ENCODE data around the gene PSPN. TPM values are rescaled to one million over a fixed set of nuclear protein-coding genes. Genes with fewer than 3 reads are reported as not detected.

The PSPN gene
- total RNA-seq, 1 experiment from 2014 or later, result 1.9 TPM

DNA sequence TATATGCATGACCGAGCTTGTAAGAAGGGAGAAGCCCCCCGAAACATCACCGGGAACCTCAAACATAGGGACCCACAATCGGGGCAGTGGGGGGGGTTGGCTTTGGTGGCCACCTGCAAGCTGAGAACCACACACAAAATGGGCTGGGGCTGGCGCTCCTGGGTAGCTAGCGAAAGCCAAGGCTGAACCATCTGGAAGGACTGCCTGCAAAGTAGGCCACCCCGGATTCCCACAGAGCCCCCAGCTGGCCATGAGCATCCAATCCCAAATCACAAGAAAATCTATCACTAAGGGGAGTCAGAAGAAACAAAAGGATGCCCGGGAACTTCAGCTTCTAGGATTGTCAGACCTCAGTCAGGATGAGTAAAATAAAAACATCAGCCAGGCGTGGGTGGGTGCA is 2.8 kb upstream of the PSPN start:
- peaks cover 36% of the 10 kb centered on the region for H3K36me3 Mint-ChIP-seq
- ChIA-PET CTCF (interaction anchor here (0.6 to 0.7 kb wide), 2 partner anchors 38 to 708 kb away, joined by 3 to 4 read pairs; no protein-coding TSS in a partner anchor), POLR2A (interaction anchor here (0.6 to 0.7 kb wide), 2 partner anchors 34 to 42 kb away, joined by 3 to 4 read pairs; no protein-coding TSS in a partner anchor)
- TF ChIP-seq, protein P1, sequence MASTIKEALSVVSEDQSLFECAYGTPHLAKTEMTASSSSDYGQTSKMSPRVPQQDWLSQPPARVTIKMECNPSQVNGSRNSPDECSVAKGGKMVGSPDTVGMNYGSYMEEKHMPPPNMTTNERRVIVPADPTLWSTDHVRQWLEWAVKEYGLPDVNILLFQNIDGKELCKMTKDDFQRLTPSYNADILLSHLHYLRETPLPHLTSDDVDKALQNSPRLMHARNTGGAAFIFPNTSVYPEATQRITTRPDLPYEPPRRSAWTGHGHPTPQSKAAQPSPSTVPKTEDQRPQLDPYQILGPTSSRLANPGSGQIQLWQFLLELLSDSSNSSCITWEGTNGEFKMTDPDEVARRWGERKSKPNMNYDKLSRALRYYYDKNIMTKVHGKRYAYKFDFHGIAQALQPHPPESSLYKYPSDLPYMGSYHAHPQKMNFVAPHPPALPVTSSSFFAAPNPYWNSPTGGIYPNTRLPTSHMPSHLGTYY (CRISPR knock-in tag; IDR thresholded peaks at IDR 0.05), result no peak
- TF ChIP-seq FOXK1 (CRISPR knock-in tag; IDR thresholded peaks at IDR 0.05) (no peak), ZNF396 (CRISPR knock-in tag; IDR thresholded peaks at IDR 0.05; ENCODE audit: borderline replicate concordance) (no peak), ZNF219 (CRISPR knock-in tag; IDR thresholded peaks at IDR 0.05; ENCODE audit: borderline replicate concordance) (no peak), ZNF423 (CRISPR knock-in tag; IDR thresholded peaks at IDR 0.05) (no peak)
- TF ChIP-seq, protein P2, sequence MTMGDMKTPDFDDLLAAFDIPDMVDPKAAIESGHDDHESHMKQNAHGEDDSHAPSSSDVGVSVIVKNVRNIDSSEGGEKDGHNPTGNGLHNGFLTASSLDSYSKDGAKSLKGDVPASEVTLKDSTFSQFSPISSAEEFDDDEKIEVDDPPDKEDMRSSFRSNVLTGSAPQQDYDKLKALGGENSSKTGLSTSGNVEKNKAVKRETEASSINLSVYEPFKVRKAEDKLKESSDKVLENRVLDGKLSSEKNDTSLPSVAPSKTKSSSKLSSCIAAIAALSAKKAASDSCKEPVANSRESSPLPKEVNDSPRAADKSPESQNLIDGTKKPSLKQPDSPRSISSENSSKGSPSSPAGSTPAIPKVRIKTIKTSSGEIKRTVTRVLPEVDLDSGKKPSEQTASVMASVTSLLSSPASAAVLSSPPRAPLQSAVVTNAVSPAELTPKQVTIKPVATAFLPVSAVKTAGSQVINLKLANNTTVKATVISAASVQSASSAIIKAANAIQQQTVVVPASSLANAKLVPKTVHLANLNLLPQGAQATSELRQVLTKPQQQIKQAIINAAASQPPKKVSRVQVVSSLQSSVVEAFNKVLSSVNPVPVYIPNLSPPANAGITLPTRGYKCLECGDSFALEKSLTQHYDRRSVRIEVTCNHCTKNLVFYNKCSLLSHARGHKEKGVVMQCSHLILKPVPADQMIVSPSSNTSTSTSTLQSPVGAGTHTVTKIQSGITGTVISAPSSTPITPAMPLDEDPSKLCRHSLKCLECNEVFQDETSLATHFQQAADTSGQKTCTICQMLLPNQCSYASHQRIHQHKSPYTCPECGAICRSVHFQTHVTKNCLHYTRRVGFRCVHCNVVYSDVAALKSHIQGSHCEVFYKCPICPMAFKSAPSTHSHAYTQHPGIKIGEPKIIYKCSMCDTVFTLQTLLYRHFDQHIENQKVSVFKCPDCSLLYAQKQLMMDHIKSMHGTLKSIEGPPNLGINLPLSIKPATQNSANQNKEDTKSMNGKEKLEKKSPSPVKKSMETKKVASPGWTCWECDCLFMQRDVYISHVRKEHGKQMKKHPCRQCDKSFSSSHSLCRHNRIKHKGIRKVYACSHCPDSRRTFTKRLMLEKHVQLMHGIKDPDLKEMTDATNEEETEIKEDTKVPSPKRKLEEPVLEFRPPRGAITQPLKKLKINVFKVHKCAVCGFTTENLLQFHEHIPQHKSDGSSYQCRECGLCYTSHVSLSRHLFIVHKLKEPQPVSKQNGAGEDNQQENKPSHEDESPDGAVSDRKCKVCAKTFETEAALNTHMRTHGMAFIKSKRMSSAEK (CRISPR knock-in tag; IDR thresholded peaks at IDR 0.05; ENCODE audit: borderline replicate concordance), result no peak
- TF ChIP-seq, protein P3, sequence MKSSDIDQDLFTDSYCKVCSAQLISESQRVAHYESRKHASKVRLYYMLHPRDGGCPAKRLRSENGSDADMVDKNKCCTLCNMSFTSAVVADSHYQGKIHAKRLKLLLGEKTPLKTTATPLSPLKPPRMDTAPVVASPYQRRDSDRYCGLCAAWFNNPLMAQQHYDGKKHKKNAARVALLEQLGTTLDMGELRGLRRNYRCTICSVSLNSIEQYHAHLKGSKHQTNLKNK (CRISPR knock-in tag; IDR thresholded peaks at IDR 0.05), result no peak
- TF ChIP-seq, protein P4, sequence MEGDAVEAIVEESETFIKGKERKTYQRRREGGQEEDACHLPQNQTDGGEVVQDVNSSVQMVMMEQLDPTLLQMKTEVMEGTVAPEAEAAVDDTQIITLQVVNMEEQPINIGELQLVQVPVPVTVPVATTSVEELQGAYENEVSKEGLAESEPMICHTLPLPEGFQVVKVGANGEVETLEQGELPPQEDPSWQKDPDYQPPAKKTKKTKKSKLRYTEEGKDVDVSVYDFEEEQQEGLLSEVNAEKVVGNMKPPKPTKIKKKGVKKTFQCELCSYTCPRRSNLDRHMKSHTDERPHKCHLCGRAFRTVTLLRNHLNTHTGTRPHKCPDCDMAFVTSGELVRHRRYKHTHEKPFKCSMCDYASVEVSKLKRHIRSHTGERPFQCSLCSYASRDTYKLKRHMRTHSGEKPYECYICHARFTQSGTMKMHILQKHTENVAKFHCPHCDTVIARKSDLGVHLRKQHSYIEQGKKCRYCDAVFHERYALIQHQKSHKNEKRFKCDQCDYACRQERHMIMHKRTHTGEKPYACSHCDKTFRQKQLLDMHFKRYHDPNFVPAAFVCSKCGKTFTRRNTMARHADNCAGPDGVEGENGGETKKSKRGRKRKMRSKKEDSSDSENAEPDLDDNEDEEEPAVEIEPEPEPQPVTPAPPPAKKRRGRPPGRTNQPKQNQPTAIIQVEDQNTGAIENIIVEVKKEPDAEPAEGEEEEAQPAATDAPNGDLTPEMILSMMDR (IDR thresholded peaks at IDR 0.05), result no peak
- no peak overlapping the region for H3K4me3 Mint-ChIP-seq
- H3K4me1 Mint-ChIP-seq, result peaks cover 13% of the 10 kb centered on the region
- H3K27ac Mint-ChIP-seq, result no peak overlapping the region
- peaks cover 5% of the 10 kb centered on the region; the same call in 1 of the 2 replicates for H3K9me3 Mint-ChIP-seq
- ATAC-seq (no peak), DNase-seq (ENCODE audit: low spot score) (no peak)
- no peaks in the 10 kb centered on the region for H3K27me3 Mint-ChIP-seq (ENCODE audit: low read depth)

DNA sequence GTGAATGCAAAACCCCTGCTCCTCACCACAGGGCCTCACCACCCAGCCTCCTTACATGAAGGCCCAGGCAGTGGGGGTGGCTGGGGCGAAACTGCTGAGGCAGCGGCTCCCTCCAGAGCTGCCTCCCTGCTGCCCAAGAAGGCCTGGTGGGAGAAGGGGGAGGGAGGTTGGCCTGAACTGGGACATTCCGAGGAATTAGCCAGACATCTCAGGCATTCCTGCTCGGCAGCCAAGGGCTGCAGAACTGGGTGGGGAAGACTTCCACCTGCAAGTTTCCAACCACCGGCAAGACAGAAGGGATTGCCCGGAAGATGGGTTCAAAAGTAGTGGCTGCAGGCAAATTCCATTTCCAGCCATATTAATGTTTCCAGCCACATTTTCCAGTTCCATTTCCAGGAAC is 2.3 kb upstream of the PSPN start:
- ChIA-PET POLR2A (interaction anchor here (0.6 to 1.6 kb wide), 4 partner anchors 15 to 132 kb away, joined by 3 to 4 read pairs (median 4); partner anchors contain the start of gene GTF2F1), CTCF (interaction anchor here (0.7 kb wide), 1 partner anchor 37 kb away, joined by 3 read pairs; no protein-coding TSS in a partner anchor)
- H3K4me1 Mint-ChIP-seq, result peaks cover 13% of the 10 kb centered on the region
- DNase-seq (ENCODE audit: low spot score) (no peak), ATAC-seq (no peak)
- peaks cover 5% of the 10 kb centered on the region; the same call in 1 of the 2 replicates for H3K9me3 Mint-ChIP-seq
- H3K36me3 Mint-ChIP-seq, result peaks cover 32% of the 10 kb centered on the region
- H3K27ac Mint-ChIP-seq, result no peak overlapping the region
- H3K27me3 Mint-ChIP-seq (ENCODE audit: low read depth), result no peaks in the 10 kb centered on the region
- no peak overlapping the region for H3K4me3 Mint-ChIP-seq
- TF ChIP-seq, protein P5, sequence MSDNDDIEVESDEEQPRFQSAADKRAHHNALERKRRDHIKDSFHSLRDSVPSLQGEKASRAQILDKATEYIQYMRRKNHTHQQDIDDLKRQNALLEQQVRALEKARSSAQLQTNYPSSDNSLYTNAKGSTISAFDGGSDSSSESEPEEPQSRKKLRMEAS (CRISPR knock-in tag; IDR thresholded peaks at IDR 0.05), result no peak
- no peak for TF ChIP-seq ZNF671 (CRISPR knock-in tag; IDR thresholded peaks at IDR 0.05)
- no peak for TF ChIP-seq ZBTB21 (CRISPR knock-in tag; IDR thresholded peaks at IDR 0.05; ENCODE audit: borderline replicate concordance)
- TF ChIP-seq, protein P6, sequence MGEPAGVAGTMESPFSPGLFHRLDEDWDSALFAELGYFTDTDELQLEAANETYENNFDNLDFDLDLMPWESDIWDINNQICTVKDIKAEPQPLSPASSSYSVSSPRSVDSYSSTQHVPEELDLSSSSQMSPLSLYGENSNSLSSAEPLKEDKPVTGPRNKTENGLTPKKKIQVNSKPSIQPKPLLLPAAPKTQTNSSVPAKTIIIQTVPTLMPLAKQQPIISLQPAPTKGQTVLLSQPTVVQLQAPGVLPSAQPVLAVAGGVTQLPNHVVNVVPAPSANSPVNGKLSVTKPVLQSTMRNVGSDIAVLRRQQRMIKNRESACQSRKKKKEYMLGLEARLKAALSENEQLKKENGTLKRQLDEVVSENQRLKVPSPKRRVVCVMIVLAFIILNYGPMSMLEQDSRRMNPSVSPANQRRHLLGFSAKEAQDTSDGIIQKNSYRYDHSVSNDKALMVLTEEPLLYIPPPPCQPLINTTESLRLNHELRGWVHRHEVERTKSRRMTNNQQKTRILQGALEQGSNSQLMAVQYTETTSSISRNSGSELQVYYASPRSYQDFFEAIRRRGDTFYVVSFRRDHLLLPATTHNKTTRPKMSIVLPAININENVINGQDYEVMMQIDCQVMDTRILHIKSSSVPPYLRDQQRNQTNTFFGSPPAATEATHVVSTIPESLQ (CRISPR knock-in tag; IDR thresholded peaks at IDR 0.05), result no peak
- TF ChIP-seq TP53 (CRISPR knock-in tag; IDR thresholded peaks at IDR 0.05), result no peak
- TF ChIP-seq FOXP1 (CRISPR knock-in tag; IDR thresholded peaks at IDR 0.05; ENCODE audit: borderline replicate concordance), result no peak
- TF ChIP-seq ZNF423 (CRISPR knock-in tag; IDR thresholded peaks at IDR 0.05), result no peak
- TF ChIP-seq JAZF1 (CRISPR knock-in tag; IDR thresholded peaks at IDR 0.05), result no peak
- TF ChIP-seq RORB (CRISPR knock-in tag; IDR thresholded peaks at IDR 0.05), result no peak
- no peak for TF ChIP-seq ZNF317 (CRISPR knock-in tag; IDR thresholded peaks at IDR 0.05; ENCODE audit: borderline replicate concordance, low read depth)
- no peak for TF ChIP-seq JUN (CRISPR knock-in tag; IDR thresholded peaks at IDR 0.05)
- no peak for TF ChIP-seq SMAD4 (CRISPR knock-in tag; IDR thresholded peaks at IDR 0.05)
- no peak for TF ChIP-seq GRHL2 (CRISPR knock-in tag; IDR thresholded peaks at IDR 0.05; ENCODE audit: insufficient replicate concordance, severe bottlenecking)
- TF ChIP-seq, protein P7, sequence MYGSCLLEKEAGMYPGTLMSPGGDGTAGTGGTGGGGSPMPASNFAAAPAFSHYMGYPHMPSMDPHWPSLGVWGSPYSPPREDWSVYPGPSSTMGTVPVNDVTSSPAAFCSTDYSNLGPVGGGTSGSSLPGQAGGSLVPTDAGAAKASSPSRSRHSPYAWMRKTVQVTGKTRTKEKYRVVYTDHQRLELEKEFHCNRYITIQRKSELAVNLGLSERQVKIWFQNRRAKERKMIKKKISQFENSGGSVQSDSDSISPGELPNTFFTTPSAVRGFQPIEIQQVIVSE (CRISPR knock-in tag; IDR thresholded peaks at IDR 0.05; ENCODE audit: borderline replicate concordance), result no peak
- TF ChIP-seq RELA (CRISPR knock-in tag; IDR thresholded peaks at IDR 0.05; ENCODE audit: borderline replicate concordance), result no peak
- TF ChIP-seq, protein P8, sequence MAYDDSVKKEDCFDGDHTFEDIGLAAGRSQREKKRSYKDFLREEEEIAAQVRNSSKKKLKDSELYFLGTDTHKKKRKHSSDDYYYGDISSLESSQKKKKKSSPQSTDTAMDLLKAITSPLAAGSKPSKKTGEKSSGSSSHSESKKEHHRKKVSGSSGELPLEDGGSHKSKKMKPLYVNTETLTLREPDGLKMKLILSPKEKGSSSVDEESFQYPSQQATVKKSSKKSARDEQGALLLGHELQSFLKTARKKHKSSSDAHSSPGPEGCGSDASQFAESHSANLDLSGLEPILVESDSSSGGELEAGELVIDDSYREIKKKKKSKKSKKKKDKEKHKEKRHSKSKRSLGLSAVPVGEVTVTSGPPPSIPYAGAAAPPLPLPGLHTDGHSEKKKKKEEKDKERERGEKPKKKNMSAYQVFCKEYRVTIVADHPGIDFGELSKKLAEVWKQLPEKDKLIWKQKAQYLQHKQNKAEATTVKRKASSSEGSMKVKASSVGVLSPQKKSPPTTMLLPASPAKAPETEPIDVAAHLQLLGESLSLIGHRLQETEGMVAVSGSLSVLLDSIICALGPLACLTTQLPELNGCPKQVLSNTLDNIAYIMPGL (CRISPR knock-in tag; IDR thresholded peaks at IDR 0.05), result no peak
